Sigmoid colon (tissue), 7 donors: ENCODE results near the gene EPB41L4A. TPM values are rescaled to one million over a fixed set of nuclear protein-coding genes. Genes with fewer than 3 reads are reported as not detected.

Experiments
- DNase-seq: peaks from one replicate; pipeline ENCODE4 v3.0.0-alpha.2; 2019
- H3K27ac ChIP-seq, 4 donors: fragments of 200-600 bp; sonication (generic); one replicate each; pipeline ENCODE4 v1.5.1; 2016 to 2019; ENCODE audit warnings: mild to moderate bottlenecking in 1 of 4
- H3K27me3 ChIP-seq, 3 donors: fragments of 200-600 bp; sonication (generic); one replicate each; pipeline ENCODE4 v1.5.1; 2019; ENCODE audit warnings: mild to moderate bottlenecking in 1 of 3
- H3K36me3 ChIP-seq, 4 donors: fragments of 200-600 bp; sonication (generic); one replicate each; pipeline ENCODE4 v1.5.1; 2016 to 2019
- H3K4me1 ChIP-seq, 4 donors: fragments of 200-600 bp; sonication (generic); one replicate each; pipeline ENCODE4 v1.5.1; 2017 to 2019
- H3K4me3 ChIP-seq, 4 donors: fragments of 200-600 bp; sonication (generic); one replicate each; pipeline ENCODE4 v1.5.1; 2017 to 2019; ENCODE audit warnings: mild to moderate bottlenecking in 2 of 4, moderate library complexity in 1 of 4
- H3K9me3 ChIP-seq, 4 donors: fragments of 200-600 bp in 3 of 4; sonication (generic) in 3 of 4; one replicate each; pipeline versions ENCODE4 v1.5.1 to v1.6.1; 2013 to 2019
- CTCF ChIP-seq, 4 experiments: fragments of 450-650 bp in 3 of 4; fragments of 200-600 bp in 1 of 4; IDR thresholded peaks; one replicate each; pipeline ENCODE4 v1.5.1; 2016 to 2019; ENCODE audit warnings: antibody characterized with exemption in 4 of 4, mild to moderate bottlenecking in 3 of 4, moderate library complexity in 2 of 4
- EP300 ChIP-seq, 4 donors: sonication (generic); formaldehyde crosslinking; IDR thresholded peaks; one replicate each; pipeline ENCODE4 v1.6.1; 2017; ENCODE audit warnings: antibody characterized with exemption in 4 of 4
- POLR2A ChIP-seq, 2 donors: fragments of 450-650 bp; IDR thresholded peaks; one replicate each; pipeline ENCODE4 v1.6.1; 2016; ENCODE audit warnings: antibody characterized with exemption in 2 of 2, mild to moderate bottlenecking in 2 of 2, moderate library complexity in 2 of 2
- POLR2AphosphoS5 ChIP-seq, 4 donors: sonication (generic); formaldehyde crosslinking; IDR thresholded peaks; one replicate each; pipeline ENCODE4 v1.6.1; 2017; ENCODE audit warnings: antibody characterized with exemption in 4 of 4
- WGBS, 2 donors: extraction: QIAGEN DNeasy Blood & Tissue Kit; methylation state at CpG; one replicate each; pipeline ENCODE4 v1.1.7; 2013; 5-methylcytosine and 5-hydroxymethylcytosine counted together
- intact Hi-C: fragments of 100-400 bp; cut with DNase I; formaldehyde crosslinking; loops from one replicate; pipeline ENCODE4 v1.15.1; 2023
- polyA plus RNA-seq, 3 donors: library from polyadenylated mRNA; stranded (reverse); fragments of 200-250 nt; gene quantifications; one replicate each; pipeline ENCODE4 v1.2.3, GENCODE V29; 2013
- total RNA-seq, 4 donors: library from RNA; depleted of rRNA; stranded (reverse); fragments of >200 nt; gene quantifications; one replicate each; pipeline ENCODE4 v1.1.0, GENCODE V29; 2016
- donor health status: healthy with polysubstance abuse.
- donor health status: Bipolar disorder and iron deficiency.
- donor health status: healthy.

EPB41L4A gene
- total and polyA plus RNA-seq, 7 donors = 3.7 to 75.3 (median 4.8) TPM

- Histone ChIP-seq H3K27me3 (no peaks in the 10 kb centered on the region), H3K36me3 (no peaks in the 10 kb centered on the region), H3K4me1 (no peaks in the 10 kb centered on the region), H3K27ac (no peak overlapping the region), H3K4me3 (no peak overlapping the region), H3K9me3 (no peaks in the 10 kb centered on the region)
- TF ChIP-seq POLR2A (IDR thresholded peaks at IDR 0.05) = no peak
- TF ChIP-seq CTCF (IDR thresholded peaks at IDR 0.05) = no peak
- TF ChIP-seq EP300 (IDR thresholded peaks at IDR 0.05) = no peak
- no peak for TF ChIP-seq POLR2AphosphoS5 (IDR thresholded peaks at IDR 0.05)
- DNase-seq = no peak
- WGBS, 2 donors = 83 to 88% methylated on average over 4 of the region's 4 CpGs
- intact Hi-C loops = no loop called here
These were observed 148.5 kb downstream of the EPB41L4A start for GRCh38 chr5:112270299-112271293.

GRCh38 chr5:112267231-112267630, 151.8 kb downstream of the EPB41L4A start:
- no peak for TF ChIP-seq POLR2AphosphoS5 (IDR thresholded peaks at IDR 0.05)
- DNase-seq = no peak
- H3K4me3 ChIP-seq = no peak overlapping the region
- intact Hi-C loops = no loop called here
- no peaks in the 10 kb centered on the region for H3K36me3 ChIP-seq
- no peaks in the 10 kb centered on the region for H3K9me3 ChIP-seq
- H3K27ac ChIP-seq = no peak overlapping the region
- 83 to 85% methylated on average over 4 of the region's 4 CpGs for whole genome bisulfite sequencing, 2 donors
- H3K27me3 ChIP-seq = no peaks in the 10 kb centered on the region
- no peaks in the 10 kb centered on the region for H3K4me1 ChIP-seq

GRCh38 chr5:112264666-112265065, 154.4 kb downstream of the EPB41L4A start:
- TF ChIP-seq POLR2AphosphoS5 (IDR thresholded peaks at IDR 0.05) (no peak), CTCF (IDR thresholded peaks at IDR 0.05) (no peak), EP300 (IDR thresholded peaks at IDR 0.05) (no peak), POLR2A (IDR thresholded peaks at IDR 0.05) (no peak)
- WGBS, 2 donors = 96% methylated on average over 3 of the region's 3 CpGs
- intact Hi-C loops = no loop called here
- Histone ChIP-seq H3K27ac (no peak overlapping the region), H3K9me3 (no peaks in the 10 kb centered on the region), H3K36me3 (no peaks in the 10 kb centered on the region), H3K27me3 (no peaks in the 10 kb centered on the region), H3K4me1 (no peaks in the 10 kb centered on the region), H3K4me3 (no peak overlapping the region)
- no peak for DNase-seq

- no peaks in the 10 kb centered on the region for H3K36me3 ChIP-seq
These were observed 154.9 kb downstream of the EPB41L4A start for GRCh38 chr5:112264151-112264550.

More at GRCh38 chr5:112264151-112264550, 154.9 kb downstream of the EPB41L4A start:
- Histone ChIP-seq H3K27me3 (no peaks in the 10 kb centered on the region), H3K27ac (no peak overlapping the region), H3K4me1 (no peaks in the 10 kb centered on the region), H3K4me3 (no peak overlapping the region), H3K9me3 (no peaks in the 10 kb centered on the region)
- TF ChIP-seq POLR2AphosphoS5 (IDR thresholded peaks at IDR 0.05) (no peak), POLR2A (IDR thresholded peaks at IDR 0.05) (no peak), EP300 (IDR thresholded peaks at IDR 0.05) (no peak), CTCF (IDR thresholded peaks at IDR 0.05) (no peak)
- no peak for DNase-seq
- 91 to 93% methylated on average over 4 of the region's 4 CpGs for WGBS, 2 donors
- intact Hi-C loops = no loop called here
